ENCODE data around the gene EMSY.

Gene EMSY

GRCh38 chr11:76542436-76542835 lies 97.6 kb downstream of the EMSY start:
- no peak for TF ChIP-seq CTCF (IDR thresholded peaks at IDR 0.05; ENCODE audit: low read depth, low read length, missing control alignments)
- H3K4me3 ChIP-seq (ENCODE audit: low read depth, low read length): no peak overlapping the region
- DNase-seq (ENCODE audit: low read depth): no peak

GRCh38 chr11:76543006-76543703 lies 98.3 kb downstream of the EMSY start:
- DNase-seq (ENCODE audit: low read depth): no peak
- no peak for TF ChIP-seq CTCF (IDR thresholded peaks at IDR 0.05; ENCODE audit: low read depth, low read length, missing control alignments)
- H3K4me3 ChIP-seq (ENCODE audit: low read depth, low read length): no peak overlapping the region

- no peak for DNase-seq (ENCODE audit: low read depth)
- TF ChIP-seq CTCF (IDR thresholded peaks at IDR 0.05; ENCODE audit: low read depth, low read length, missing control alignments): no peak
- H3K4me3 ChIP-seq (ENCODE audit: low read depth, low read length): no peak overlapping the region
These were observed 106.0 kb downstream of the EMSY start for GRCh38 chr11:76550781-76551180.

- TF ChIP-seq CTCF (IDR thresholded peaks at IDR 0.05; ENCODE audit: low read depth, low read length, missing control alignments): no peak
- H3K4me3 ChIP-seq (ENCODE audit: low read depth, low read length): no peak overlapping the region
- DNase-seq (ENCODE audit: low read depth): no peak
These were observed 106.6 kb downstream of the EMSY start for GRCh38 chr11:76551400-76551799.

GRCh38 chr11:76552987-76553386 lies 108.2 kb downstream of the EMSY start:
- no peak for TF ChIP-seq CTCF (IDR thresholded peaks at IDR 0.05; ENCODE audit: low read depth, low read length, missing control alignments)
- no peak for DNase-seq (ENCODE audit: low read depth)
- no peak overlapping the region for H3K4me3 ChIP-seq (ENCODE audit: low read depth, low read length)

GRCh38 chr11:76553554-76554476 lies 109.0 kb downstream of the EMSY start:
- DNase-seq (ENCODE audit: low read depth): no peak
- TF ChIP-seq CTCF (IDR thresholded peaks at IDR 0.05; ENCODE audit: low read depth, low read length, missing control alignments): no peak
- no peak overlapping the region for H3K4me3 ChIP-seq (ENCODE audit: low read depth, low read length)

Measured in GM12864 (cell line).